Astrocyte (in vitro differentiated cells and primary cell): ENCODE results near the gene UBN2. TPM values are rescaled to one million over a fixed set of nuclear protein-coding genes. Genes with fewer than 3 reads are reported as not detected.

ENCODE experiments used
- DNase-seq: peaks from one replicate; pipeline ENCODE4 v3.0.0-alpha.2; 2010; ENCODE audit warnings: low read depth
- FAIRE-seq: peaks from 2 replicates; lab custom pipeline; 2011; peaks lifted over from hg19 to GRCh38; lab: Jason Lieb, UNC
- H2AFZ ChIP-seq: 2 replicates; pipeline ENCODE4 v1.6.0; 2012; ENCODE audit warnings: low read depth, low read length, inconsistent platforms
- H3K27ac ChIP-seq: 2 replicates; pipeline ENCODE4 v1.5.1; 2011; ENCODE audit warnings: low read depth, low read length, inconsistent platforms
- H3K27me3 ChIP-seq: 2 replicates; pipeline ENCODE4 v1.6.0; 2011; ENCODE audit warnings: low read length, inconsistent platforms; ENCODE audit not compliant: insufficient read depth
- H3K36me3 ChIP-seq: 2 replicates; pipeline ENCODE4 v1.5.1; 2011; ENCODE audit warnings: low read length, inconsistent platforms; ENCODE audit not compliant: insufficient read depth
- H3K4me1 ChIP-seq: 2 replicates; pipeline ENCODE4 v1.5.1; 2011; ENCODE audit warnings: low read length, inconsistent platforms; ENCODE audit not compliant: insufficient read depth
- H3K4me2 ChIP-seq: 2 replicates; pipeline ENCODE4 v1.6.0; 2012; ENCODE audit warnings: low read length, inconsistent platforms
- H3K4me3 ChIP-seq: 2 replicates; pipeline ENCODE4 v1.5.1; 2011; ENCODE audit warnings: low read depth, mild to moderate bottlenecking, low read length, inconsistent platforms; ENCODE audit not compliant: insufficient read depth
- H3K79me2 ChIP-seq: 2 replicates; pipeline ENCODE4 v1.6.0; 2012; ENCODE audit warnings: mild to moderate bottlenecking, low read length, inconsistent platforms; ENCODE audit not compliant: insufficient read depth
- H3K9ac ChIP-seq: 2 replicates; pipeline ENCODE4 v1.6.0; 2012; ENCODE audit warnings: mild to moderate bottlenecking, low read length, inconsistent platforms
- H3K9me3 ChIP-seq: 2 replicates; pipeline ENCODE4 v1.5.1; 2012; ENCODE audit warnings: low read depth, mild to moderate bottlenecking, low read length, inconsistent platforms; ENCODE audit not compliant: insufficient read depth
- H4K20me1 ChIP-seq: 2 replicates; pipeline ENCODE4 v1.6.0; 2012; ENCODE audit warnings: low read length, inconsistent platforms; ENCODE audit not compliant: insufficient read depth
- H3K27ac Mint-ChIP-seq: one replicate; pipeline ENCODE4 v1.8.0; 2021; ENCODE audit warnings: mild to moderate bottlenecking, mixed read lengths; ENCODE audit not compliant: unreplicated experiment
- H3K27me3 Mint-ChIP-seq: one replicate; pipeline ENCODE4 v1.8.0; 2021; ENCODE audit warnings: low read depth, mixed read lengths; ENCODE audit not compliant: unreplicated experiment
- H3K36me3 Mint-ChIP-seq: one replicate; pipeline ENCODE4 v1.8.0; 2021; ENCODE audit warnings: low read depth, mixed read lengths; ENCODE audit not compliant: unreplicated experiment
- H3K4me1 Mint-ChIP-seq: one replicate; pipeline ENCODE4 v1.8.0; 2021; ENCODE audit warnings: low read depth, mixed read lengths; ENCODE audit not compliant: unreplicated experiment
- H3K4me3 Mint-ChIP-seq: one replicate; pipeline ENCODE4 v1.8.0; 2021; ENCODE audit warnings: mild to moderate bottlenecking, moderate library complexity, mixed read lengths; ENCODE audit not compliant: unreplicated experiment
- H3K9me3 Mint-ChIP-seq: one replicate; pipeline ENCODE4 v1.8.0; 2021; ENCODE audit warnings: mild to moderate bottlenecking, mixed read lengths; ENCODE audit not compliant: unreplicated experiment
- EZH2 ChIP-seq: IDR thresholded peaks from 2 replicates; pipeline ENCODE4 v1.6.1; 2012; ENCODE audit warnings: mild to moderate bottlenecking, low read length, inconsistent platforms; ENCODE audit not compliant: insufficient read depth
- total RNA-seq: library from RNA; stranded (reverse); gene quantifications from 2 replicates; pipeline ENCODE4 v1.2.1, GENCODE V29; 2021
- TF ChIP-seq, protein P1 (sequence below): IDR thresholded peaks from 2 replicates; pipeline ENCODE4 v1.5.1; 2011; ENCODE audit warnings: low read depth, mild to moderate bottlenecking, inconsistent platforms, low read length, moderate library complexity; ENCODE audit not compliant: insufficient read depth

UBN2 gene
- total RNA-seq, 1 donor from 2014 or later: 16.5 TPM

DNA sequence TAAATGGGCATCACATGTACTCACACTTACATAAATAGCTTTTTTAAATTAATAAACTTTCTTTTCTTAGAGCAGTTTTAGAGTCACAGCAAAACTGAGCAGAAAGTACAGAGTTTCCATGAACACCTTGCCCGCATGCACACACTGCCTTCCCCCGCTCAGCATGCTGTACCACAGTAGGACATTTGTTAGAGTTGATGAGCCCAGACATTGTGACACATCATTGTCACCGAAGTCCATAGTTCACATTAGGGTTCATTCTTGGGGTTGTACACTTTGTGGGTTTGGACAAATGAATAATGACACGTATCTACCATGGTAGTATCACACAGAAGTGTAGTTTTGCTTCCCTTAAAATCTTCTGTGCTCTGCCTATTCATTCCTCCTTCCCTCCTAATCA is 23.7 kb downstream of the UBN2 start:
- H3K9me3 ChIP-seq: no peaks in the 10 kb centered on the region
- no peak overlapping the region for H3K27ac Mint-ChIP-seq
- no peak overlapping the region for H2AFZ ChIP-seq
- FAIRE-seq: no peak
- H3K4me3 ChIP-seq: no peak overlapping the region
- peaks cover 2% of the 10 kb centered on the region for H3K4me1 Mint-ChIP-seq
- no peaks in the 10 kb centered on the region for H3K27me3 Mint-ChIP-seq
- no peaks in the 10 kb centered on the region for H3K9me3 Mint-ChIP-seq
- H3K27me3 ChIP-seq: no peaks in the 10 kb centered on the region
- H4K20me1 ChIP-seq: peaks cover 6% of the 10 kb centered on the region
- TF ChIP-seq, protein P1, sequence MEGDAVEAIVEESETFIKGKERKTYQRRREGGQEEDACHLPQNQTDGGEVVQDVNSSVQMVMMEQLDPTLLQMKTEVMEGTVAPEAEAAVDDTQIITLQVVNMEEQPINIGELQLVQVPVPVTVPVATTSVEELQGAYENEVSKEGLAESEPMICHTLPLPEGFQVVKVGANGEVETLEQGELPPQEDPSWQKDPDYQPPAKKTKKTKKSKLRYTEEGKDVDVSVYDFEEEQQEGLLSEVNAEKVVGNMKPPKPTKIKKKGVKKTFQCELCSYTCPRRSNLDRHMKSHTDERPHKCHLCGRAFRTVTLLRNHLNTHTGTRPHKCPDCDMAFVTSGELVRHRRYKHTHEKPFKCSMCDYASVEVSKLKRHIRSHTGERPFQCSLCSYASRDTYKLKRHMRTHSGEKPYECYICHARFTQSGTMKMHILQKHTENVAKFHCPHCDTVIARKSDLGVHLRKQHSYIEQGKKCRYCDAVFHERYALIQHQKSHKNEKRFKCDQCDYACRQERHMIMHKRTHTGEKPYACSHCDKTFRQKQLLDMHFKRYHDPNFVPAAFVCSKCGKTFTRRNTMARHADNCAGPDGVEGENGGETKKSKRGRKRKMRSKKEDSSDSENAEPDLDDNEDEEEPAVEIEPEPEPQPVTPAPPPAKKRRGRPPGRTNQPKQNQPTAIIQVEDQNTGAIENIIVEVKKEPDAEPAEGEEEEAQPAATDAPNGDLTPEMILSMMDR: no peak
- no peak for TF ChIP-seq EZH2
- no peaks in the 10 kb centered on the region for H3K4me1 ChIP-seq
- H3K4me3 Mint-ChIP-seq: no peak overlapping the region
- H3K27ac ChIP-seq: no peak overlapping the region
- H3K36me3 Mint-ChIP-seq: peaks cover 2% of the 10 kb centered on the region
- H3K36me3 ChIP-seq: peaks cover 11% of the 10 kb centered on the region
- H3K9ac ChIP-seq: no peak overlapping the region
- DNase-seq: no peak
- no peaks in the 10 kb centered on the region for H3K79me2 ChIP-seq
- H3K4me2 ChIP-seq: no peak overlapping the region

DNA sequence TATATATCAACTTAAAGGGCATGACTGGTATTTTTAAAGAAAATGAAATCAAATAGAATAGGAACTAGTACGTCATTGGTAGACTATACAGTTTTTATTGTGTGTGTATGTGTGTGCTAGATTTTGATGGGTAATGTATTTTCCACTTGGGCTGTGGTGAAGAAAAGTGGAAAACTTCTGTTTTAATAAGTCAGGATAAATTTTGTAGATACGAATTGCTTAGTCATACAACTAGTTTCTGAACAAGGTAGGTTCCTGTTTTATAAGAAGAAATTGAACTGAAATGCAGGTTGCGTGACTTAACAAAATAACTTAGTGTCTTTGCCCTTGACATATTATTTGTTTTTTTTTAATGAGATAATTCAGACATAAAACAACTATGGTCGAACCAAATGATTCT is 24.3 kb downstream of the UBN2 start:
- Mint-ChIP-seq H3K4me1 (peaks cover 2% of the 10 kb centered on the region), H3K4me3 (no peak overlapping the region), H3K27me3 (no peaks in the 10 kb centered on the region), H3K27ac (no peak overlapping the region), H3K36me3 (peaks cover 2% of the 10 kb centered on the region), H3K9me3 (no peaks in the 10 kb centered on the region)
- Histone ChIP-seq H3K27ac (no peak overlapping the region), H4K20me1 (peaks cover 6% of the 10 kb centered on the region), H3K27me3 (no peaks in the 10 kb centered on the region), H3K4me3 (no peak overlapping the region), H2AFZ (no peak overlapping the region), H3K79me2 (no peaks in the 10 kb centered on the region), H3K4me2 (no peak overlapping the region), H3K4me1 (no peaks in the 10 kb centered on the region), H3K9me3 (no peaks in the 10 kb centered on the region), H3K9ac (no peak overlapping the region), H3K36me3 (peaks cover 14% of the 10 kb centered on the region)
- DNase-seq (no peak), FAIRE-seq (no peak)
- TF ChIP-seq EZH2: no peak
- TF ChIP-seq, protein P1: no peak

DNA sequence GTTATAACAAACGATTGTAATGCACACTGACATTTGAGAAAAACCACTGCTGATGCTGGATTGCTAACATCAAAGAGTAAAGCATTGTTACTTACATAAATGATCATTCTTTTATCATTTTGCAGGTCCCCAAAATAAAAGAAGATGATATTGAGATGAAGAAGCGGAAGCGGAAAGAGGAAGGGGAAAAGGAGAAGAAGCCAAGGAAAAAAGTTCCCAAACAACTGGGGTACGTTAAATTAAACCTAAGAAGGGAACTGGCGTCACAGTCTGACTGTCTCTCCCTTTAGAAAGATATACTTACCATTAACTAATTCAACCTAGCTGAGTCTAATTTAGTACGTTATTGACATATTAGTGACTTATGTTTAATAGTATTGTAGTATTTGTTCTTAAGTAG is 28.1 kb downstream of the UBN2 start:
- Histone ChIP-seq H4K20me1 (no peaks in the 10 kb centered on the region), H3K4me2 (no peak overlapping the region), H3K27ac (no peak overlapping the region), H3K4me3 (no peak overlapping the region), H3K4me1 (no peaks in the 10 kb centered on the region), H3K36me3 (peaks cover 35% of the 10 kb centered on the region), H2AFZ (no peak overlapping the region), H3K79me2 (no peaks in the 10 kb centered on the region), H3K9ac (no peak overlapping the region), H3K9me3 (no peaks in the 10 kb centered on the region), H3K27me3 (no peaks in the 10 kb centered on the region)
- Mint-ChIP-seq H3K36me3 (peaks cover 9% of the 10 kb centered on the region), H3K9me3 (no peaks in the 10 kb centered on the region), H3K4me3 (no peak overlapping the region), H3K4me1 (no peaks in the 10 kb centered on the region), H3K27ac (no peak overlapping the region), H3K27me3 (no peaks in the 10 kb centered on the region)
- TF ChIP-seq EZH2: no peak
- TF ChIP-seq, protein P1: no peak
- DNase-seq: no peak
- no peak for FAIRE-seq
